ENCODE results near the gene RBMS3.

The RBMS3 gene

GRCh38 chr3:29531644-29532043 lies 250.8 kb downstream of the RBMS3 start:
- DNase-seq (ENCODE audit: low read depth) = no peak

DNA sequence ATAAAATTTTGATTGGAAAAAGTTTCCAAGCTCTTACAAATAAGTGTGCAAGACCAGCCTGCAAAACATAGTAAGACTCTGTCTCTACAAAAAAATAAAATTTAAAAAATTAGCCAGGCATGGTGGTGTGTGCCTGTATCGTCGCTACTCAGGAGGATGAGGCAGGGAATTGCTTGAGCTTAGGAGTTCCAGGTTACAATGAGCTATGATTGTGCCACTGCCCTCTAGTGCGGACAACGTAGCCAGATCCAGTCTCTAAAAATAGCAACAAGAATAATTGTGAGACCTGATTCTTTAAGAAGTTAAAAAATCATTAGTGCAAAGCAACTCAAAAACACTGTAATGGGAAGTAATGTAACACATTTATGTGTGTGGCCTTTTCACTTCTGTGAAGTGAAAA lies 251.6 kb downstream of the RBMS3 start:
- DNase-seq (ENCODE audit: low read depth) = no peak

DNA sequence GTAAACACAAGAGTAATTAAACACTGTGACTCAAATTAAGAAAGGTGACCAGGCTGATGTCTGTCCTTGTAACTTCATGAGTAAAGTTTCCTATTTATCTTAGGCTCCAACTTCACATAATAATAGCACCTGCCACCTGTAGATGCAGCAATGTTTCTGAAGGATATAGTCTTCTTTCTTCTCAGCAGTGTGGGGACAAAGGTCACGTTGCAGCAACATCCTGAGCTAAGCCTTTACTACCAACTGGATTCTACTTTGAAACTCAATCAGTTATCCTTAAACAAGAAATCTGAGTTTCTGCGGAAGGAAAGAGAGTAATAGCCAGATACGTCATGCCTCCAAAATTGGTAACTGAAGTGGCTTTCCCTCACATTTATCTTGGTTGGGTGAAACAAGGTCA lies 253.1 kb downstream of the RBMS3 start:
- DNase-seq (ENCODE audit: low read depth) = no peak

- DNase-seq (ENCODE audit: low read depth) = no peak
Measured at GRCh38 chr3:29536016-29536758, 255.3 kb downstream of the RBMS3 start.

DNA sequence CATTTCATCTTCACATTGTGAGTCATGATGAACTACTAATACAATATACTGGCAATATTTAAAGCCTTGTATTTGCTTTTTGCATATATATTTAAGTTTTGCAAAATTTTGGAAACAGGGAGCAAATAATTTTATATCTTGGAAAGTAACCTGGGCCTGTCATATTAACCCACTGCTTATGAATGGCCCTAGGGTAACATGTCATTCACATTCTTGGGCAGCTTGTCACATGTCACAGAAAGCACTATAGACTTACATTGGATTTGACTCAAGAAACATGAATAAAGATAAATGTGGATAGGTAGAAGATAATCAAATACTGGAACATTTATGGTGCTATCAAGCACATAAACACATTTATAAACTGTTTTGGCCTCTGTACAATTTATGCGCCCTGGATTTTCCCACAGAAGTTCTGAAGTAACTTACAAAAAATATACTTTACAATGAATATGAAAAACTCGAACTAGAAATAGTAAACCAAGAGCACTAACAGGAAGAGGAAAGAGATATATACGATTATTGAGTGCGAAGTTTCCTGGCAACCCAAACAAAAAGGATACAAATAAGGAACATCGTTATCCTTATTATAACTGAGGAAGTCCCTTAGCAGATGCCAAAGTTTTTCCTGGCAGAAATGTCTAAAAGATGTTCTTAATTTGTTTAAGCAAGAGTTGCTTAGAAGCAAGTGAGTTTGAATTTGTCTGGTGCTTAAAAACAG lies 257.2 kb downstream of the RBMS3 start:
- DNase-seq (ENCODE audit: low read depth) = no peak

DNA sequence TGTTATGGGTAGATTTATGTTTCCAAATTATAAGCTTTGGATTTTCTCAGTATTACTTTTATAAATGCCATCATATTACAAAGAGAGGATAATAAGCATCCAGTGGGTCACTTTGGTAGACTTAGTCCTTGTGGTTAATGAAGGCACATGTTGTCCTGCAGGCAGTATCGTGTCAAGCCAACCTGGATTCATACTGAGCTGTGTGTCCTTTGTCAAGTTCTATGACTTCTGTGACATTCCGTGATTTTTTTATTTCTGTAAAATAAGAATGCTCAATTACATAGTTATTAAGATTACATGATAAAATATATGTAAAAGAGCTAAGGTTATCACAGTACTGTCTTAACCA lies 257.7 kb downstream of the RBMS3 start:
- DNase-seq (ENCODE audit: low read depth) = no peak

GRCh38 chr3:29540544-29540943 lies 259.7 kb downstream of the RBMS3 start:
- DNase-seq (ENCODE audit: low read depth) = no peak

- DNase-seq (ENCODE audit: low read depth) = no peak
Measured at GRCh38 chr3:29544701-29545363, 264.0 kb downstream of the RBMS3 start.

DNA sequence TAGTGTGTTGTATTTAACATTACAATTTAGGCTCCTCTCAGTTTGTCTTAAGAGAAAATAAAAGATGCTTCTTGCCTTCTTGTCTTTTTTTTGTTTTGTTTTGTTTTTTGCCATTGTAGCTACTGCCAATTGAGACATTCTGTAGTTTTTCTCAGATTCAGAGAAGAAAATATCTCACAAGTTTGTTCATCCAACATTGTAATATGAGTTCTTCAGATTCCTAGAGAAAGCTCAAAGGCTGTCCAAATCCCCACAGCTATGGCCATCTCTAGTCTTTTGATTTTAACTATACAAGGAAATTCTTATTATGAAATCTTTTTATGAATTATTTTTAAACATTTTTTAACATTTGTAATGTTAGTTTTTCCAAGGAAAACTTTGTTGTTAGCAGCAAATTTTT lies 264.7 kb downstream of the RBMS3 start:
- DNase-seq (ENCODE audit: low read depth) = no peak

GRCh38 chr3:29552051-29552450 lies 271.2 kb downstream of the RBMS3 start:
- no peak for DNase-seq (ENCODE audit: low read depth)

DNA sequence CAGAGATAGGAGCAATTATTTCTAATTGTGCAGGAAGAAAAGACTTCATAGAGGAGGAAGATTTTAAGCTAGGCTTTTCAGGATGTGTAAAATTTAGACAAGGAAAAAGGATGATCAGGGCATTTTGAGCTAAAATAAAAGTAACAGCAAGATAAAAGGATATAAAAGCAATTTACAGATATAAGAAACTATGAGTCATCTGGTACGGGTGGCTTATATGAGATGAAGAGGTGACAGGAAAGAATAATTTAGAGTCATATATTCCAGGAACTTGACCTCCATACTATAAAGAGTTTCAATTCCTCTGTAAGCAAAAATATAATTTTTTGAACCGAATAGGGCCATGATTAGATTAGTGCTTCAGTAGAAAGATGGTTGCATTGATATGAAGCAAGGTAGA lies 273.7 kb downstream of the RBMS3 start:
- DNase-seq (ENCODE audit: low read depth) = no peak

- no peak for DNase-seq (ENCODE audit: low read depth)
Measured at GRCh38 chr3:29555590-29555989, 274.7 kb downstream of the RBMS3 start.

- DNase-seq (ENCODE audit: low read depth) = no peak
Measured at GRCh38 chr3:29557186-29557585, 276.3 kb downstream of the RBMS3 start.

GRCh38 chr3:29557825-29558224 lies 277.0 kb downstream of the RBMS3 start:
- no peak for DNase-seq (ENCODE audit: low read depth)

DNA sequence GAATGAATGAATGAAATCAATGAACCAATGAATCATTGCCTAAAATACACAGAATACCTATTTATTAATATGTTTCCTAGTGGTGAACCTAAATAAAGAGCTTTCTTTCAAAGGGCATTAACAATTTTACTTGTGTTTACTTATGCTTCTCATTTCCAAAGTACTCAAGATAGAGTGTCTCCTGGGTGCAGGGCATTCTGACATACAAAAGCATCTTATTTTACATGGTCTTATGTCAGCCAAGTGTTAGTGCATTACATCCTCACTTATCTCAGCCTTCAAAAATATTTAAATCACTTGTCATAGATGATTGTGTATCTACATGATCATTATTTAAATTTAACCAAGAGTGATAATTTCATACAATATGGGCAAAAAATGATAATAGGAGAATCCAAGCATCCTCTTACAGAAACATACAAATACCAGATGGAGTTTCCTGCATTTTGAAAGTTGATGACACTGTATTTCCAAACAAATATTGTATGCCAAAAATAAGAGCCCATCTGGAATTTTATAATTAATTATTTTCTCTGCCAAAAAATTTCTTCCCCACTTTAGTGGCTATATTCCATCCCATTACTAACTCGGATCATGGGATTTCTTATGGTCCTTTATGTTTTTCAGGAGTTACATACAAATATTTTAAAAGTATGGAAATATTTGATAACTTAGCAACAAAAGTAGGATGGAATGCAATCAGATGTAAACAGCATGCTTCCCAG lies 279.0 kb downstream of the RBMS3 start:
- DNase-seq (ENCODE audit: low read depth) = no peak

GRCh38 chr3:29561651-29562149 lies 280.8 kb downstream of the RBMS3 start:
- no peak for DNase-seq (ENCODE audit: low read depth)

- no peak for DNase-seq (ENCODE audit: low read depth)
Measured at GRCh38 chr3:29565236-29565635, 284.4 kb downstream of the RBMS3 start.

DNA sequence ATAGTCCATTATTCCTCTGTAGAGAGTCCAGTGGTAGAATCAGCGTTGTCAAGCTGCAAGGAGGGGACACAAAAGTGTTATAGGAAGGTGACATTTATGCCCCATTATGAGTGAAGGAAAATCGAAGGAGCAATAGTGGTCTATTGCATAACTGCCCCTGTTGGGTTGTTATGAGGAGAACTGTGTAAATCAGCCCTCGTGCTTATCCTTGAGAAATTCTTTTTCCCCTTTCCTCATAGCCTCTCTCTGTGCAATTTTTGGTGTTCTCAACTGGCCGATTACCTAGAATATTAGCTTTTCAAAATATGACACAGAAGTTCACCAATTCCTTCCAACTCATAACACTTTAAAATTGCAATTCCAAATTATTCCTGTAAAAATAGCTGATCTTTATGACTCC lies 286.6 kb downstream of the RBMS3 start:
- DNase-seq (ENCODE audit: low read depth) = no peak

DNA sequence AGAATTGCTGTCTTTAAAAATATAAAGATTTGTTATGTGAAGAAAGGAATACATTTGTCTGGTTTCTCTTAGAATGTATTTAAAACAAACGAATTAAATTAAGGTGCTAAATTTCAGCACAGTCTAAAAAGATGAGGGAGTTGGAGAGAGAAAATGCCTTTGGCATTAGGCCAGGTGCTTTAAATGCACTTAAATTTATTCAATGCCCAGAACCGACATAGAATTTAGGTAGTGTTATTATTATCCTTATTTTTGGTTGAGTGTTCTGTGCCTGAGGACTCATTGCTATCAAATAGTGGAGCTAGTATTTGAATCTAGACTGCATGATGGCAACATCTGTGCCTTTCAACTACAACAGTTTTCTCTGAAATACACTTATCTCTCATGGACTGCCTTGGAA lies 287.5 kb downstream of the RBMS3 start:
- no peak for DNase-seq (ENCODE audit: low read depth)

- DNase-seq (ENCODE audit: low read depth) = no peak
Measured at GRCh38 chr3:29576181-29576580, 295.3 kb downstream of the RBMS3 start.

GRCh38 chr3:29576675-29577074 lies 295.8 kb downstream of the RBMS3 start:
- DNase-seq (ENCODE audit: low read depth) = no peak

- no peak for DNase-seq (ENCODE audit: low read depth)
Measured at GRCh38 chr3:29577250-29577649, 296.4 kb downstream of the RBMS3 start.

GRCh38 chr3:29581311-29581710 lies 300.4 kb downstream of the RBMS3 start:
- no peak for DNase-seq (ENCODE audit: low read depth)
